Activated B cell treated with CpG ODN at 0.5 μM for 24 hours (primary cell): Measurements from ENCODE around the gene CHD5. TPM values are rescaled to one million over a fixed set of nuclear protein-coding genes. Genes with fewer than 3 reads are reported as not detected.

ENCODE experiments used
- ATAC-seq: fragments of 200-7000 bp; cut with Tn5 transposase; one replicate; pipeline ENCODE4 v1.10.0; 2021; ENCODE audit warnings: low read depth, mild to moderate bottlenecking, moderate library complexity
- CTCF ChIA-PET: fragments of 350-600 bp; sonication (Branson Sonifier 250); formaldehyde crosslinking; loops from one replicate; lab custom pipeline; 2021; ENCODE audit warnings: antibody characterized with exemption; lab: Charles Lee
- POLR2A ChIA-PET: fragments of 350-600 bp; sonication (Branson Sonifier 250); formaldehyde crosslinking; loops from one replicate; lab custom pipeline; 2021; ENCODE audit warnings: antibody characterized with exemption; lab: Charles Lee
- DNase-seq: peaks from one replicate; pipeline ENCODE4 v3.0.0; 2022
- H3K27ac Mint-ChIP-seq: one replicate; pipeline ENCODE4 v1.8.0; 2020; ENCODE audit warnings: mixed read lengths
- H3K27me3 Mint-ChIP-seq: one replicate; pipeline ENCODE4 v1.8.0; 2021; ENCODE audit warnings: mixed read lengths
- H3K36me3 Mint-ChIP-seq: one replicate; pipeline ENCODE4 v1.8.0; 2021; ENCODE audit warnings: low read depth, mixed read lengths
- H3K4me1 Mint-ChIP-seq: one replicate; pipeline ENCODE4 v1.8.0; 2021; ENCODE audit warnings: mixed read lengths
- H3K4me3 Mint-ChIP-seq: one replicate; pipeline ENCODE4 v1.8.0; 2020; ENCODE audit warnings: mild to moderate bottlenecking, mixed read lengths
- H3K9me3 Mint-ChIP-seq: one replicate; pipeline ENCODE4 v1.8.0; 2020; ENCODE audit warnings: mixed read lengths
- intact Hi-C: fragments of 100-400 bp; cut with micrococcal nuclease; formaldehyde crosslinking; loops from one replicate; pipeline ENCODE4 v1.15.1; 2024
- total RNA-seq: library from RNA; stranded (reverse); gene quantifications from 2 replicates; pipeline ENCODE4 v1.2.3, GENCODE V29; 2022
- TF ChIP-seq, protein P1 (sequence below): fragments of 200-600 bp; IDR thresholded peaks from one replicate; pipeline ENCODE4 v1.8.0; 2022; ENCODE audit warnings: antibody characterized with exemption, mild to moderate bottlenecking

Gene CHD5
- total RNA-seq, 1 donor from 2014 or later: 0.31 TPM

GRCh38 chr1:6172549-6172948 is 7.6 kb downstream of the CHD5 start:
- H3K4me3 Mint-ChIP-seq: no peak overlapping the region
- ATAC-seq: no peak
- intact Hi-C loops: no loop called here
- no peak overlapping the region for H3K27ac Mint-ChIP-seq
- TF ChIP-seq, protein P1, sequence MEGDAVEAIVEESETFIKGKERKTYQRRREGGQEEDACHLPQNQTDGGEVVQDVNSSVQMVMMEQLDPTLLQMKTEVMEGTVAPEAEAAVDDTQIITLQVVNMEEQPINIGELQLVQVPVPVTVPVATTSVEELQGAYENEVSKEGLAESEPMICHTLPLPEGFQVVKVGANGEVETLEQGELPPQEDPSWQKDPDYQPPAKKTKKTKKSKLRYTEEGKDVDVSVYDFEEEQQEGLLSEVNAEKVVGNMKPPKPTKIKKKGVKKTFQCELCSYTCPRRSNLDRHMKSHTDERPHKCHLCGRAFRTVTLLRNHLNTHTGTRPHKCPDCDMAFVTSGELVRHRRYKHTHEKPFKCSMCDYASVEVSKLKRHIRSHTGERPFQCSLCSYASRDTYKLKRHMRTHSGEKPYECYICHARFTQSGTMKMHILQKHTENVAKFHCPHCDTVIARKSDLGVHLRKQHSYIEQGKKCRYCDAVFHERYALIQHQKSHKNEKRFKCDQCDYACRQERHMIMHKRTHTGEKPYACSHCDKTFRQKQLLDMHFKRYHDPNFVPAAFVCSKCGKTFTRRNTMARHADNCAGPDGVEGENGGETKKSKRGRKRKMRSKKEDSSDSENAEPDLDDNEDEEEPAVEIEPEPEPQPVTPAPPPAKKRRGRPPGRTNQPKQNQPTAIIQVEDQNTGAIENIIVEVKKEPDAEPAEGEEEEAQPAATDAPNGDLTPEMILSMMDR: no peak
- H3K36me3 Mint-ChIP-seq: no peaks in the 10 kb centered on the region
- H3K4me1 Mint-ChIP-seq: peaks cover 1% of the 10 kb centered on the region
- DNase-seq: no peak
- CTCF ChIA-PET: no interaction called here
- H3K9me3 Mint-ChIP-seq: no peaks in the 10 kb centered on the region
- H3K27me3 Mint-ChIP-seq: peaks cover 17% of the 10 kb centered on the region
- POLR2A ChIA-PET: interaction anchor here (0.6 kb wide), 1 partner anchor 166 kb away, joined by 3 read pairs; no protein-coding TSS in a partner anchor

- Mint-ChIP-seq H3K36me3 (no peaks in the 10 kb centered on the region), H3K4me3 (no peak overlapping the region), H3K9me3 (no peaks in the 10 kb centered on the region), H3K4me1 (no peaks in the 10 kb centered on the region), H3K27ac (no peak overlapping the region), H3K27me3 (peaks cover 9% of the 10 kb centered on the region)
- ChIA-PET POLR2A (no interaction called here), CTCF (no interaction called here)
- intact Hi-C loops: no loop called here
- ATAC-seq (no peak), DNase-seq (no peak)
- TF ChIP-seq, protein P1: no peak
Observed at GRCh38 chr1:6171548-6172124, 8.5 kb downstream of the CHD5 start.

- Mint-ChIP-seq H3K27me3 (peaks cover 7% of the 10 kb centered on the region), H3K4me3 (no peak overlapping the region), H3K27ac (no peak overlapping the region), H3K36me3 (no peaks in the 10 kb centered on the region), H3K9me3 (no peaks in the 10 kb centered on the region), H3K4me1 (no peaks in the 10 kb centered on the region)
- ChIA-PET POLR2A (no interaction called here), CTCF (no interaction called here)
- intact Hi-C loops: no loop called here
- ATAC-seq: no peak
- TF ChIP-seq, protein P1: no peak
- DNase-seq: no peak
Observed at GRCh38 chr1:6170742-6171201, 9.3 kb downstream of the CHD5 start.

GRCh38 chr1:6170116-6170741 is 9.9 kb downstream of the CHD5 start:
- no peak for DNase-seq
- H3K4me3 Mint-ChIP-seq: no peak overlapping the region

More at GRCh38 chr1:6170116-6170741, 9.9 kb downstream of the CHD5 start:
- POLR2A ChIA-PET: no interaction called here
- Mint-ChIP-seq H3K9me3 (no peaks in the 10 kb centered on the region), H3K27ac (no peak overlapping the region), H3K27me3 (peaks cover 7% of the 10 kb centered on the region), H3K4me1 (no peaks in the 10 kb centered on the region), H3K36me3 (no peaks in the 10 kb centered on the region)
- CTCF ChIA-PET: no interaction called here
- TF ChIP-seq, protein P1: no peak
- intact Hi-C loops: no loop called here
- no peak for ATAC-seq
